ENCODE data around the gene ISCA2. TPM values are rescaled to one million over a fixed set of nuclear protein-coding genes. Genes with fewer than 3 reads are reported as not detected.

Gene ISCA2
- total and polyA plus RNA-seq, 2 experiments from 2014 or later = 44.0 to 171 TPM

DNA sequence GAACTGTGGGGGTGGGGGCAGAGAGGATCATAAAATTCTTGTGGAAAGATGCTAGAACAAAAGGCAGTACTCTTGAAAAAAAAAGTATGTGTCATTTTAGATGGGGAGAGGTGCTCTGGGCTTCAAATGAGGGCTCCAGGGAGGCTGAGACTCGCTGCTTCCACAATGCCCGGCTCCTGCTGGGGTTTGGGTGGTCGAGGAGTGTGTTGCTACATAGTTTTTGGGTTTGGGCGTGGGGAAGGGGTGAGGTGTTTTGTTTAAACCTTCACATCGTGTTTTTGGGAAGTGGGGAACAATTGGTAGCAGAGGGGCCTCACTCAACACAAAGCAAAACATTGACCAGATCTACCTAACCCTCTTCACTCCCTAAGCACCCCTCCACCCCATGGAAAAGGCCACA, 8.1 kb downstream of the ISCA2 start (continued):
- TF ChIP-seq, protein P1, sequence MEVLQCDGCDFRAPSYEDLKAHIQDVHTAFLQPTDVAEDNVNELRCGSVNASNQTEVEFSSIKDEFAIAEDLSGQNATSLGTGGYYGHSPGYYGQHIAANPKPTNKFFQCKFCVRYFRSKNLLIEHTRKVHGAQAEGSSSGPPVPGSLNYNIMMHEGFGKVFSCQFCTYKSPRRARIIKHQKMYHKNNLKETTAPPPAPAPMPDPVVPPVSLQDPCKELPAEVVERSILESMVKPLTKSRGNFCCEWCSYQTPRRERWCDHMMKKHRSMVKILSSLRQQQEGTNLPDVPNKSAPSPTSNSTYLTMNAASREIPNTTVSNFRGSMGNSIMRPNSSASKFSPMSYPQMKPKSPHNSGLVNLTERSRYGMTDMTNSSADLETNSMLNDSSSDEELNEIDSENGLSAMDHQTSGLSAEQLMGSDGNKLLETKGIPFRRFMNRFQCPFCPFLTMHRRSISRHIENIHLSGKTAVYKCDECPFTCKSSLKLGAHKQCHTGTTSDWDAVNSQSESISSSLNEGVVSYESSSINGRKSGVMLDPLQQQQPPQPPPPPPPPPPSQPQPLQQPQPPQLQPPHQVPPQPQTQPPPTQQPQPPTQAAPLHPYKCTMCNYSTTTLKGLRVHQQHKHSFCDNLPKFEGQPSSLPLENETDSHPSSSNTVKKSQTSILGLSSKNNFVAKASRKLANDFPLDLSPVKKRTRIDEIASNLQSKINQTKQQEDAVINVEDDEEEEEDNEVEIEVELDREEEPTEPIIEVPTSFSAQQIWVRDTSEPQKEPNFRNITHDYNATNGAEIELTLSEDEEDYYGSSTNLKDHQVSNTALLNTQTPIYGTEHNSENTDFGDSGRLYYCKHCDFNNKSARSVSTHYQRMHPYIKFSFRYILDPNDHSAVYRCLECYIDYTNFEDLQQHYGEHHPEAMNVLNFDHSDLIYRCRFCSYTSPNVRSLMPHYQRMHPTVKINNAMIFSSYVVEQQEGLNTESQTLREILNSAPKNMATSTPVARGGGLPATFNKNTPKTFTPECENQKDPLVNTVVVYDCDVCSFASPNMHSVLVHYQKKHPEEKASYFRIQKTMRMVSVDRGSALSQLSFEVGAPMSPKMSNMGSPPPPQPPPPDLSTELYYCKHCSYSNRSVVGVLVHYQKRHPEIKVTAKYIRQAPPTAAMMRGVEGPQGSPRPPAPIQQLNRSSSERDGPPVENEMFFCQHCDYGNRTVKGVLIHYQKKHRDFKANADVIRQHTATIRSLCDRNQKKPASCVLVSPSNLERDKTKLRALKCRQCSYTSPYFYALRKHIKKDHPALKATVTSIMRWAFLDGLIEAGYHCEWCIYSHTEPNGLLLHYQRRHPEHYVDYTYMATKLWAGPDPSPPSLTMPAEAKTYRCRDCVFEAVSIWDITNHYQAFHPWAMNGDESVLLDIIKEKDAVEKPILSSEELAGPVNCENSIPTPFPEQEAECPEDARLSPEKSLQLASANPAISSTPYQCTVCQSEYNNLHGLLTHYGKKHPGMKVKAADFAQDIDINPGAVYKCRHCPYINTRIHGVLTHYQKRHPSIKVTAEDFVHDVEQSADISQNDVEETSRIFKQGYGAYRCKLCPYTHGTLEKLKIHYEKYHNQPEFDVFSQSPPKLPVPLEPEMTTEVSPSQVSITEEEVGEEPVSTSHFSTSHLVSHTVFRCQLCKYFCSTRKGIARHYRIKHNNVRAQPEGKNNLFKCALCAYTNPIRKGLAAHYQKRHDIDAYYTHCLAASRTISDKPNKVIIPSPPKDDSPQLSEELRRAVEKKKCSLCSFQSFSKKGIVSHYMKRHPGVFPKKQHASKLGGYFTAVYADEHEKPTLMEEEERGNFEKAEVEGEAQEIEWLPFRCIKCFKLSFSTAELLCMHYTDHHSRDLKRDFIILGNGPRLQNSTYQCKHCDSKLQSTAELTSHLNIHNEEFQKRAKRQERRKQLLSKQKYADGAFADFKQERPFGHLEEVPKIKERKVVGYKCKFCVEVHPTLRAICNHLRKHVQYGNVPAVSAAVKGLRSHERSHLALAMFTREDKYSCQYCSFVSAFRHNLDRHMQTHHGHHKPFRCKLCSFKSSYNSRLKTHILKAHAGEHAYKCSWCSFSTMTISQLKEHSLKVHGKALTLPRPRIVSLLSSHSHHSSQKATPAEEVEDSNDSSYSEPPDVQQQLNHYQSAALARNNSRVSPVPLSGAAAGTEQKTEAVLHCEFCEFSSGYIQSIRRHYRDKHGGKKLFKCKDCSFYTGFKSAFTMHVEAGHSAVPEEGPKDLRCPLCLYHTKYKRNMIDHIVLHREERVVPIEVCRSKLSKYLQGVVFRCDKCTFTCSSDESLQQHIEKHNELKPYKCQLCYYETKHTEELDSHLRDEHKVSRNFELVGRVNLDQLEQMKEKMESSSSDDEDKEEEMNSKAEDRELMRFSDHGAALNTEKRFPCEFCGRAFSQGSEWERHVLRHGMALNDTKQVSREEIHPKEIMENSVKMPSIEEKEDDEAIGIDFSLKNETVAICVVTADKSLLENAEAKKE (CRISPR knock-in tag; IDR thresholded peaks at IDR 0.05) = no peak
- no peak for TF ChIP-seq EZH2phosphoT487 (IDR thresholded peaks at IDR 0.05; ENCODE audit: unreplicated experiment)
- TF ChIP-seq ZNF114 (CRISPR knock-in tag; IDR thresholded peaks at IDR 0.05) = no peak
- TF ChIP-seq POLR2AphosphoS5 (IDR thresholded peaks at IDR 0.05; ENCODE audit: low read depth) = no peak
- TF ChIP-seq NANOG (IDR thresholded peaks at IDR 0.05; ENCODE audit: borderline replicate concordance) = no peak
- TF ChIP-seq, protein P2, sequence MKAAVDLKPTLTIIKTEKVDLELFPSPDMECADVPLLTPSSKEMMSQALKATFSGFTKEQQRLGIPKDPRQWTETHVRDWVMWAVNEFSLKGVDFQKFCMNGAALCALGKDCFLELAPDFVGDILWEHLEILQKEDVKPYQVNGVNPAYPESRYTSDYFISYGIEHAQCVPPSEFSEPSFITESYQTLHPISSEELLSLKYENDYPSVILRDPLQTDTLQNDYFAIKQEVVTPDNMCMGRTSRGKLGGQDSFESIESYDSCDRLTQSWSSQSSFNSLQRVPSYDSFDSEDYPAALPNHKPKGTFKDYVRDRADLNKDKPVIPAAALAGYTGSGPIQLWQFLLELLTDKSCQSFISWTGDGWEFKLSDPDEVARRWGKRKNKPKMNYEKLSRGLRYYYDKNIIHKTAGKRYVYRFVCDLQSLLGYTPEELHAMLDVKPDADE (IDR thresholded peaks at IDR 0.05) = no peak
- TF ChIP-seq EZH2 (IDR thresholded peaks at IDR 0.05; ENCODE audit: low read depth, unreplicated experiment) = no peak
- TF ChIP-seq, protein P3, sequence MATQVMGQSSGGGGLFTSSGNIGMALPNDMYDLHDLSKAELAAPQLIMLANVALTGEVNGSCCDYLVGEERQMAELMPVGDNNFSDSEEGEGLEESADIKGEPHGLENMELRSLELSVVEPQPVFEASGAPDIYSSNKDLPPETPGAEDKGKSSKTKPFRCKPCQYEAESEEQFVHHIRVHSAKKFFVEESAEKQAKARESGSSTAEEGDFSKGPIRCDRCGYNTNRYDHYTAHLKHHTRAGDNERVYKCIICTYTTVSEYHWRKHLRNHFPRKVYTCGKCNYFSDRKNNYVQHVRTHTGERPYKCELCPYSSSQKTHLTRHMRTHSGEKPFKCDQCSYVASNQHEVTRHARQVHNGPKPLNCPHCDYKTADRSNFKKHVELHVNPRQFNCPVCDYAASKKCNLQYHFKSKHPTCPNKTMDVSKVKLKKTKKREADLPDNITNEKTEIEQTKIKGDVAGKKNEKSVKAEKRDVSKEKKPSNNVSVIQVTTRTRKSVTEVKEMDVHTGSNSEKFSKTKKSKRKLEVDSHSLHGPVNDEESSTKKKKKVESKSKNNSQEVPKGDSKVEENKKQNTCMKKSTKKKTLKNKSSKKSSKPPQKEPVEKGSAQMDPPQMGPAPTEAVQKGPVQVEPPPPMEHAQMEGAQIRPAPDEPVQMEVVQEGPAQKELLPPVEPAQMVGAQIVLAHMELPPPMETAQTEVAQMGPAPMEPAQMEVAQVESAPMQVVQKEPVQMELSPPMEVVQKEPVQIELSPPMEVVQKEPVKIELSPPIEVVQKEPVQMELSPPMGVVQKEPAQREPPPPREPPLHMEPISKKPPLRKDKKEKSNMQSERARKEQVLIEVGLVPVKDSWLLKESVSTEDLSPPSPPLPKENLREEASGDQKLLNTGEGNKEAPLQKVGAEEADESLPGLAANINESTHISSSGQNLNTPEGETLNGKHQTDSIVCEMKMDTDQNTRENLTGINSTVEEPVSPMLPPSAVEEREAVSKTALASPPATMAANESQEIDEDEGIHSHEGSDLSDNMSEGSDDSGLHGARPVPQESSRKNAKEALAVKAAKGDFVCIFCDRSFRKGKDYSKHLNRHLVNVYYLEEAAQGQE (IDR thresholded peaks at IDR 0.05; ENCODE audit: unreplicated experiment) = no peak
